Measurements from ENCODE around the gene BAHCC1. TPM values are rescaled to one million over a fixed set of nuclear protein-coding genes. Genes with fewer than 3 reads are reported as not detected.
"Not testable (repeated sequence)": the region's sequence is repeated elsewhere in the genome, so short reads cannot be mapped to it uniquely, and the experiment has no call there.

BAHCC1 gene
- total RNA-seq, 1 donor from 2014 or later = 3.4 TPM

DNA sequence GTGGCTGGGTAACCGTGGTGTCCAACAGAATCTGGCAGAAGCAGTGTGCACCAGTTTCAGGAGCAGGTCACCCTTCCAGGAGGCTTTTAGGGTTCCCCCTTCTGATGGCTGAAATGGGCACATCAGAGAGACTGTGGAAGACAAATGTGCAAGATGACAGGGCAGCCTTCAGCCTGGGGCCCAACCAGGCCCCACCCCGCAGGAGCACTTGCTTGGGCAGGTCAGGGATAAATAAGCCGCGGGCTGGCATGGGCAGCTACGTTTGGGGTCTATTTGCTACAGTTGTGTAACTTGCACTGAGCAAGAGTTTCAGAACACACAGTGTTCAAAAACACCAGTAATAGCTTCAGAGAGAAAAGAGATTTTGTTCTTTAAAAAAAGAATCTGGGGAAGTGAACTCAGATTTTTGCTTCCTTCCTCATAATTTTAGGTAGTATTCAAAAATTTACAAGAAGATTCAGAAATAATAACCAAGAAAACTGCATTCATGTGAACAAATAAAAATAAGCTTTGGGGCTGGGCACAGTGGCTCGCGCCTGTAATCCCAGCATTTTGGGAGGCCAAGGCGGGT lies 44.9 kb upstream of the BAHCC1 start:
- H3K27me3 ChIP-seq = peaks cover 37% of the 10 kb centered on the region
- no peaks in the 10 kb centered on the region for H3K9me3 ChIP-seq (ENCODE audit: low read depth)
- no peak for DNase-seq (ENCODE audit: low spot score)
- H3K36me3 ChIP-seq = no peaks in the 10 kb centered on the region
- peak overlapping the region; percentile 39 for H3K4me3 Mint-ChIP-seq
- peaks cover 14% of the 10 kb centered on the region for H3F3A ChIP-seq (ENCODE audit: low read depth)
- TF ChIP-seq CTCF (IDR thresholded peaks at IDR 0.05) = no peak
- TF ChIP-seq EZH2 (IDR thresholded peaks at IDR 0.05) = no peak
- no peak for TF ChIP-seq EZH2phosphoT487 (IDR thresholded peaks at IDR 0.05)
- H3K4me1 Mint-ChIP-seq = peaks cover 28% of the 10 kb centered on the region
- peaks cover 9% of the 10 kb centered on the region for H3K4me1 ChIP-seq
- H3K9me3 Mint-ChIP-seq = peaks cover 6% of the 10 kb centered on the region
- peaks cover 2% of the 10 kb centered on the region for H3K36me3 Mint-ChIP-seq
- no peak overlapping the region for H3K4me3 ChIP-seq
- no peak overlapping the region for H3K27ac Mint-ChIP-seq
- H2AFZ ChIP-seq (replicated peaks) = no peak overlapping the region
- H3K4me2 ChIP-seq = no peak overlapping the region
- no peak overlapping the region for H3K9ac ChIP-seq
- no peak overlapping the region for H3K27ac ChIP-seq
- H3K79me2 ChIP-seq (ENCODE audit: low read depth) = peaks cover 3% of the 10 kb centered on the region
- peaks cover 16% of the 10 kb centered on the region for H4K20me1 ChIP-seq (ENCODE audit: low read depth)
- peaks cover 7% of the 10 kb centered on the region for H3K27me3 Mint-ChIP-seq (ENCODE audit: insufficient read depth, low read depth)

DNA sequence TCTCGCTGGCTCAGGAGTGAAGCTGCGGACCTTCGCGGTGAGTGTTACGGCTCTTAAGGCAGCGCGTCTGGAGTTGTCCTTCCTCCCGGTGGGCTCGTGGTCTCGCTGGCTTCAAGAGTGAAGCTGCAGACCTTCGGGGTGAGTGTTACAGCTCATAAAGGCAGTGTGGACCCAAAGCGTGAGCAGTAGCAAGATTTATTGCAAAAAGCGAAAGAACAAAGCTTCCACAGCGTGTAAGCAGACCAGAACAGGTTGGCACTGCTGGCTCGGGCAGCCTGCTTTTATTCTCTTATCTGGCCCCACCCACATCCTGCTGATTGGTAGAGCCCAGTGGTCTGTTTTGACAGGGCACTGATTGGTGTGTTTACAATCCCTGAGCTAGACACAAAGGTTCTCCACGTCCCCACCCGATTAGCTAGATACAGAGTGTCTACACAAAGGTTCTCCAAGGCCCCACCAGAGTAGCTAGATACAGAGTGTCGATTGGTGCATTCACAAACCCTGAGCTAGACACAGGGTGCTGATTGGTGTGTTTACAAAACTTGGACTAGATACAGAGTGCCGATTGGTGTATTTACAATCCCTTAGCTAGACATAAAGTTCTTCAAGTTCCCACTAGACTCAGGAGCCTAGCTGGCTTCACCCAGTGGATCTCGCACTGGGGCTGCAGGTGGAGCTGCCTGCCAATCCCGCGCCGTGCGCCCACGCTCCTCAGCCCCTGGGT lies 43.8 kb upstream of the BAHCC1 start:
- not testable (repeated sequence) for H3K9ac ChIP-seq; H3K27ac ChIP-seq; H3K79me2 ChIP-seq (ENCODE audit: low read depth); H3K4me3 Mint-ChIP-seq; H2AFZ ChIP-seq (replicated peaks); H3K9me3 ChIP-seq (ENCODE audit: low read depth); H3K36me3 ChIP-seq; H3K9me3 Mint-ChIP-seq; H3K4me3 ChIP-seq; H3K36me3 Mint-ChIP-seq; DNase-seq (ENCODE audit: low spot score); H3K4me1 ChIP-seq; H3K4me2 ChIP-seq; H3K27me3 Mint-ChIP-seq (ENCODE audit: insufficient read depth, low read depth)
- H3F3A ChIP-seq (ENCODE audit: low read depth) = peaks cover 11% of the 10 kb centered on the region
- H3K27ac Mint-ChIP-seq = peak overlapping the region; percentile 60
- H3K27me3 ChIP-seq = peaks cover 36% of the 10 kb centered on the region
- H4K20me1 ChIP-seq (ENCODE audit: low read depth) = peaks cover 15% of the 10 kb centered on the region
- peaks cover 28% of the 10 kb centered on the region for H3K4me1 Mint-ChIP-seq

GRCh38 chr17:81352056-81352455 lies 43.2 kb upstream of the BAHCC1 start:
- H3K27ac Mint-ChIP-seq; H3K79me2 ChIP-seq (ENCODE audit: low read depth); H3F3A ChIP-seq (ENCODE audit: low read depth); H3K4me2 ChIP-seq; H3K27me3 Mint-ChIP-seq (ENCODE audit: insufficient read depth, low read depth); H2AFZ ChIP-seq (replicated peaks); H3K4me3 Mint-ChIP-seq; H3K9ac ChIP-seq; H3K36me3 ChIP-seq; H3K36me3 Mint-ChIP-seq; H3K4me1 ChIP-seq; H3K4me3 ChIP-seq; DNase-seq (ENCODE audit: low spot score); H3K9me3 Mint-ChIP-seq; H3K9me3 ChIP-seq (ENCODE audit: low read depth); H3K27ac ChIP-seq: not testable (repeated sequence)
- peaks cover 27% of the 10 kb centered on the region for H3K4me1 Mint-ChIP-seq
- H4K20me1 ChIP-seq (ENCODE audit: low read depth) = peaks cover 10% of the 10 kb centered on the region
- peaks cover 30% of the 10 kb centered on the region for H3K27me3 ChIP-seq

GRCh38 chr17:81354252-81354953 lies 40.9 kb upstream of the BAHCC1 start:
- Histone ChIP-seq H3K9me3 (ENCODE audit: low read depth) (no peaks in the 10 kb centered on the region), H3K9ac (no peak overlapping the region), H3F3A (ENCODE audit: low read depth) (no peaks in the 10 kb centered on the region), H2AFZ (replicated peaks) (no peak overlapping the region), H3K36me3 (no peaks in the 10 kb centered on the region), H3K79me2 (ENCODE audit: low read depth) (no peaks in the 10 kb centered on the region), H3K4me1 (no peaks in the 10 kb centered on the region), H3K4me2 (no peak overlapping the region), H3K4me3 (no peak overlapping the region), H3K27ac (no peak overlapping the region), H4K20me1 (ENCODE audit: low read depth) (no peaks in the 10 kb centered on the region), H3K27me3 (peaks cover 7% of the 10 kb centered on the region)
- TF ChIP-seq EZH2 (IDR thresholded peaks at IDR 0.05) (no peak), EZH2phosphoT487 (IDR thresholded peaks at IDR 0.05) (no peak), CTCF (IDR thresholded peaks at IDR 0.05) (no peak)
- DNase-seq (ENCODE audit: low spot score) = no peak
- H3K27ac Mint-ChIP-seq = no peak overlapping the region
- peaks cover 7% of the 10 kb centered on the region for H3K27me3 Mint-ChIP-seq (ENCODE audit: insufficient read depth, low read depth)
- H3K36me3 Mint-ChIP-seq = peaks cover 2% of the 10 kb centered on the region
- H3K9me3 Mint-ChIP-seq = peaks cover 6% of the 10 kb centered on the region
- H3K4me1 Mint-ChIP-seq = peaks cover 26% of the 10 kb centered on the region
- H3K4me3 Mint-ChIP-seq = no peak overlapping the region

All from neural progenitor cell (in vitro differentiated cells).